ENCODE data around the gene CTSL. TPM values are rescaled to one million over a fixed set of nuclear protein-coding genes. Genes with fewer than 3 reads are reported as not detected.

CTSL gene
- total RNA-seq, 4 donors from 2014 or later: 102 to 290 (median 137) TPM

DNA sequence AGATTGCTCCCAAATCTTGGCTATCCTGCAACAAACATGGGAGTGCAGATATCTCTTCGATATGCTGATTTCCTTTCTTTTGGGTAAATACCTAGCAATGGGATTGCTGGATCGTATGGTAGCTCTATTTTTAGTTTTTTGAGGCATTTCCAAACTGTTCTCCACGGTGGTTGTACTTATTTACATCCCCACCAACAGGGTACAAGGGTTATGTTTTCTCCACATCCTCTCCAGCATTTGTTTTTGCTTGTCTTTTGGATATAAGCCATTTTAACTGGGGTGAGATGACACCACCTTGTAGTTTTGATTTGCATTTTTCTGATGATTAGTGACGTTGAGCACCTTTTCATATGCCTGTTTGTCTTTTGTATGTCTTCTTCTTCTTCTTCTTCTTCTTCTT, 20.3 kb downstream of the CTSL start:
- no peak for TF ChIP-seq POLR2AphosphoS5 (IDR thresholded peaks at IDR 0.05)
- TF ChIP-seq, protein P1, sequence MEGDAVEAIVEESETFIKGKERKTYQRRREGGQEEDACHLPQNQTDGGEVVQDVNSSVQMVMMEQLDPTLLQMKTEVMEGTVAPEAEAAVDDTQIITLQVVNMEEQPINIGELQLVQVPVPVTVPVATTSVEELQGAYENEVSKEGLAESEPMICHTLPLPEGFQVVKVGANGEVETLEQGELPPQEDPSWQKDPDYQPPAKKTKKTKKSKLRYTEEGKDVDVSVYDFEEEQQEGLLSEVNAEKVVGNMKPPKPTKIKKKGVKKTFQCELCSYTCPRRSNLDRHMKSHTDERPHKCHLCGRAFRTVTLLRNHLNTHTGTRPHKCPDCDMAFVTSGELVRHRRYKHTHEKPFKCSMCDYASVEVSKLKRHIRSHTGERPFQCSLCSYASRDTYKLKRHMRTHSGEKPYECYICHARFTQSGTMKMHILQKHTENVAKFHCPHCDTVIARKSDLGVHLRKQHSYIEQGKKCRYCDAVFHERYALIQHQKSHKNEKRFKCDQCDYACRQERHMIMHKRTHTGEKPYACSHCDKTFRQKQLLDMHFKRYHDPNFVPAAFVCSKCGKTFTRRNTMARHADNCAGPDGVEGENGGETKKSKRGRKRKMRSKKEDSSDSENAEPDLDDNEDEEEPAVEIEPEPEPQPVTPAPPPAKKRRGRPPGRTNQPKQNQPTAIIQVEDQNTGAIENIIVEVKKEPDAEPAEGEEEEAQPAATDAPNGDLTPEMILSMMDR (IDR thresholded peaks at IDR 0.05): no peak
- TF ChIP-seq POLR2A (IDR thresholded peaks at IDR 0.05): no peak
- TF ChIP-seq EP300 (IDR thresholded peaks at IDR 0.05): no peak
- no peaks in the 10 kb centered on the region for H3K36me3 ChIP-seq
- H3K4me1 ChIP-seq: no peaks in the 10 kb centered on the region
- ATAC-seq: no peak
- 71% methylated on average over 4 of the region's 4 CpGs for WGBS, 2 donors (ENCODE audit: low coverage in 1 of 2)
- H3K4me3 ChIP-seq: no peak overlapping the region
- peaks cover 9% of the 10 kb centered on the region for H3K27me3 ChIP-seq
- peaks cover 0 to 13% (median 0%) of the 10 kb centered on the region in 3 donors for H3K9me3 ChIP-seq
- H3K27ac ChIP-seq: no peak overlapping the region

DNA sequence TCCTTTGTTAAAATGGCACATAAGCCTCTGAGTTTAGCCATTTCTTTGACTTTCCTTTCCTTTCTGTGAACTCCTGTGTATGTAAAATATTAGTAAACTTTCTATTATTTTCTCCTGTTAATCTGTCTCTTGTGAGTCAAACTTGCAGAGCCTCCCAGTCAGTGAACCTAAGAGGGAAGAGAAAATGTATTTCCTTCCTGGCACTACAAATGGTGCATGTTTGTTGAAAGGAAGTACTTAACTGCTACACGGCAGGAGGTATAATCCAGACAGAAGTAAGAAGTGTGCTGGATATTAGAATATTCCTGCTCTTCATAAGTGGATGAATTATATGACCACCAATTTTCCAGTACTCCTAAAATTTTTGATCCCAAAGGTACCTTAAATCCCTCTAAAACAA, 23.0 kb downstream of the CTSL start:
- Histone ChIP-seq H3K4me1 (no peaks in the 10 kb centered on the region), H3K4me3 (no peak overlapping the region), H3K9me3 (peaks cover 0 to 8% (median 0%) of the 10 kb centered on the region in 3 donors), H3K36me3 (no peaks in the 10 kb centered on the region), H3K27me3 (peaks cover 16% of the 10 kb centered on the region), H3K27ac (no peak overlapping the region)
- ATAC-seq: no peak
- WGBS, 2 donors (ENCODE audit: low coverage in 1 of 2): 14 to 22% methylated on average over 1 of the region's 1 CpG
- TF ChIP-seq, protein P1 (IDR thresholded peaks at IDR 0.05): no peak
- TF ChIP-seq POLR2A (IDR thresholded peaks at IDR 0.05): no peak
- TF ChIP-seq POLR2AphosphoS5 (IDR thresholded peaks at IDR 0.05): no peak
- TF ChIP-seq EP300 (IDR thresholded peaks at IDR 0.05): no peak

DNA sequence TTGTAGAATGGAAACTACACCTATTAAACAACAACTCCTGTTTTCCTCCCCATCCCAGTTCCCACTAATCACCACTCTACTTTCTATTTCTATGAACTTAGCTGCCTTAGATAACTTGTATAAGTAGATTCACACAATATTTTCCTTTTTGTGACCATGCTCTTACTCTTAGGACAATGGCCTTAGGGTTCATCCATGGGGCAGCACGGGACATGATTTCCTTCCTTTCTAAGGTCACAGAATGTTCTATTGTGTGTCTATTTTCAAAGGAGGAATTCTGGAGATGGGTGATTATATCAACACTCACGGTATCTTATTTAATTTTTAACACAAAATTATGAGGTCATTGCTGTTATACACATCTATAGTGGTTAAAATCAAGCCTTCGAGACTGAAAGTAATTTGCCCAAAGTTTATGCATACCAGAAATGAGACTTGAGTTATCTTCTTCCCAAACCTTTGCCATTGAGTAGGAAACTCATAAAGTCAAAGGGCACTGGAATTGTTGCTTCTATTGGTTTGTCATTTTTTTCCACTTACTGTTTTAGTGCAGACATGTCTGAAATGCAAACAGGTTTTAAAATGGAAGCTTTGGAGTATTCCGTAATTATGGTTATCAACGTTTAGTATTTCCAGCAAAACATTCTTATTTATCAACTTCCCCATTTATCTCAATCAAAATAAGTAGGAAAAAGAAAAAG, 23.6 kb downstream of the CTSL start:
- Histone ChIP-seq H3K4me3 (no peak overlapping the region), H3K4me1 (no peaks in the 10 kb centered on the region), H3K27ac (no peak overlapping the region), H3K9me3 (peaks cover 0 to 8% (median 0%) of the 10 kb centered on the region in 3 donors), H3K36me3 (no peaks in the 10 kb centered on the region), H3K27me3 (peaks cover 16% of the 10 kb centered on the region)
- no peak for TF ChIP-seq EP300 (IDR thresholded peaks at IDR 0.05)
- ATAC-seq: no peak
- 56 to 70% methylated on average over 5 of the region's 5 CpGs for WGBS, 2 donors (ENCODE audit: low coverage in 1 of 2)

DNA sequence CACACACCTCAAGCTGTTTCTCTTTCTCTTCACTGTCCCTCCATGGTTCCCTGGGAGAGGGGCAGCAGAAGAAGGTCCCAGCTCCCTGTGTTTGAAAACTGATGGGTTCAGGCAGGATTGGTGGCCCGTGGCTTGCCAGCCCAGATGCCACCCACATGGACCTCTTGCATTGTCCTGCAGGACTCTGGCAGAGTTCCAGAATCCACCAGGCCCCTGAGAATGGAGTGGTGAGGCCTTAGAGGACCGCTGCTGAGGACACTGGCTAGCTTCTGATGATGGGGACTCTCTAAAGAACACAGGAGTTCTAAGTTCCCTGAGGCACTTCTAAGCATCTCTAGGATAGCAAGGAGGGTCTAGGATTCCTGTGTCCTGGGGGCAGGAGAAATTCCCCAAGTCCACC, 24.8 kb downstream of the CTSL start:
- Histone ChIP-seq H3K9me3 (peaks cover 0 to 8% (median 0%) of the 10 kb centered on the region in 3 donors), H3K27ac (no peak overlapping the region), H3K27me3 (peaks cover 16% of the 10 kb centered on the region), H3K36me3 (no peaks in the 10 kb centered on the region), H3K4me1 (no peaks in the 10 kb centered on the region), H3K4me3 (no peak overlapping the region)
- WGBS, 2 donors (ENCODE audit: low coverage in 1 of 2): no CpG with 5 or more reads among the region's 2 CpGs
- TF ChIP-seq EP300 (IDR thresholded peaks at IDR 0.05) (no peak), POLR2AphosphoS5 (IDR thresholded peaks at IDR 0.05) (no peak)
- no peak for ATAC-seq

DNA sequence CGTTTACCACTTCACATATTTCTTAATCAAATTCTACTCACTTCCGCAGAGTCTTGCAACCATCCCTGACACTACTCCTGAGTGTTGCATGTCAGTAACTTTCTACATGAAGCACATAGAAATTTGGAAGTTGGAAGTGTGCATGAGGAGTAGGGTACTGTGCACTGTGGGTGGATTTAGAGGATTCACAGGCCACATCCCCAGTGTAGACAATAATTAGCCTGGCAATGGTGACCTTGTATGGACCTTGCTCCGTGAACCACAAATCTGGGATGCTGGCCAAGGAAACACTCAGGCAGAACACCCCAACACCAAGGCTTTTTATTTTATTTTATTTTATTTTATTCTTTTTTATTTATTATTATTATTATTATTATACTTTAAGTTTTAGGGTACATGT, 25.5 kb downstream of the CTSL start:
- peaks cover 0 to 8% (median 0%) of the 10 kb centered on the region in 3 donors for H3K9me3 ChIP-seq
- no peak overlapping the region for H3K27ac ChIP-seq
- H3K4me3 ChIP-seq: no peak overlapping the region
- no peak for TF ChIP-seq POLR2A (IDR thresholded peaks at IDR 0.05)
- TF ChIP-seq POLR2AphosphoS5 (IDR thresholded peaks at IDR 0.05): no peak
- TF ChIP-seq, protein P1 (IDR thresholded peaks at IDR 0.05): no peak
- TF ChIP-seq EP300 (IDR thresholded peaks at IDR 0.05): no peak
- WGBS, 2 donors (ENCODE audit: low coverage in 1 of 2): 65 to 75% methylated on average over 3 of the region's 3 CpGs
- ATAC-seq: no peak
- H3K4me1 ChIP-seq: no peaks in the 10 kb centered on the region
- H3K36me3 ChIP-seq: no peaks in the 10 kb centered on the region
- peaks cover 16% of the 10 kb centered on the region for H3K27me3 ChIP-seq

DNA sequence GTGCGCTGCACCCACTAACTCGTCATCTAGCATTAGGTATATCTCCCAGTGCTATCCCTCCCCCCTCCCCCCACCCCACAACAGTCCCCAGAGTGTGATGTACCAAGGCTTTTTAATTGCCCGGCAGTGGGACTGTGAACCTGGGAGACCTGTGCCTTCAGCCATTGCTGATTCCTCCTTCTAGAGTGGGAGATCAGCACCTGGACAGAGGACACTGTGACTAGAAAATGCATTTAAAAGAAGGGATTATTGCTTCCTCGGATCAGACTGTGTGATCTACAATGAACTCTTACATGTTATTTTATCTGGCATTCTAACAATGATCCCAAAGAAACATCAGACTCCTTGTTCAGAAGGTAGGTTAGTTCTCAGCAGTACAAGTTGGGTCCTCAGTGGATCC, 25.9 kb downstream of the CTSL start:
- Histone ChIP-seq H3K27me3 (peaks cover 16% of the 10 kb centered on the region), H3K36me3 (no peaks in the 10 kb centered on the region), H3K9me3 (peaks cover 0 to 8% (median 0%) of the 10 kb centered on the region in 3 donors), H3K4me3 (no peak overlapping the region), H3K27ac (no peak overlapping the region), H3K4me1 (no peaks in the 10 kb centered on the region)
- no peak for ATAC-seq
- WGBS, 2 donors (ENCODE audit: low coverage in 1 of 2): 11% methylated on average over 2 of the region's 4 CpGs; no CpG with 5 or more reads in 1 of the 2 donors
- TF ChIP-seq POLR2A (IDR thresholded peaks at IDR 0.05): no peak
